Stimulated activated CD8-positive, alpha-beta memory T cell treated with anti-CD3 and anti-CD28 coated beads, Interleukin-4, amount 100 ng/mL, for 48 hours (primary cell): ENCODE data around the gene METTL27.
"Not testable (repeated sequence)": the region's sequence is repeated elsewhere in the genome, so short reads cannot be mapped to it uniquely, and the experiment has no call there.

ENCODE experiments used
- DNase-seq: peaks from one replicate; pipeline ENCODE4 v3.0.0-alpha.2; 2020

METTL27 gene

GRCh38 chr7:73838642-73839041, 3.7 kb downstream of the METTL27 start:
- no peak for DNase-seq

GRCh38 chr7:73837167-73837566, 5.1 kb downstream of the METTL27 start:
- DNase-seq: not testable (repeated sequence)

- DNase-seq: no peak
These were observed 7.6 kb downstream of the METTL27 start for GRCh38 chr7:73834626-73835191.

- no peak for DNase-seq
These were observed 8.9 kb downstream of the METTL27 start for GRCh38 chr7:73833251-73833919.

- DNase-seq: no peak
These were observed 9.5 kb downstream of the METTL27 start for GRCh38 chr7:73832806-73833205.

GRCh38 chr7:73831834-73832651, 10.3 kb downstream of the METTL27 start:
- no peak for DNase-seq

GRCh38 chr7:73831584-73831833, 10.8 kb downstream of the METTL27 start:
- no peak for DNase-seq

GRCh38 chr7:73830681-73831583, 11.4 kb downstream of the METTL27 start, which contains the start of gene CLDN4:
CLDN4 (plus strand) TSS chr7:73830996; CDS start chr7:73831202, 206 bp downstream.
- DNase-seq: no peak

GRCh38 chr7:73829921-73830680, 12.2 kb downstream of the METTL27 start:
- no peak for DNase-seq

- DNase-seq: no peak
These were observed 12.8 kb downstream of the METTL27 start for GRCh38 chr7:73829505-73829904.

- no peak for DNase-seq
These were observed 13.3 kb downstream of the METTL27 start for GRCh38 chr7:73828972-73829371.

- DNase-seq: no peak
These were observed 14.1 kb downstream of the METTL27 start for GRCh38 chr7:73828107-73828803.

- DNase-seq: no peak
These were observed 14.7 kb downstream of the METTL27 start for GRCh38 chr7:73827567-73828106.

- DNase-seq: no peak
These were observed 17.3 kb downstream of the METTL27 start for GRCh38 chr7:73824986-73825385.

GRCh38 chr7:73823873-73824592, 18.3 kb downstream of the METTL27 start:
- DNase-seq: no peak

- no peak for DNase-seq
These were observed 19.1 kb downstream of the METTL27 start for GRCh38 chr7:73823257-73823656.

- no peak for DNase-seq
These were observed 19.8 kb downstream of the METTL27 start for GRCh38 chr7:73822319-73823173.

GRCh38 chr7:73821597-73822285, 20.6 kb downstream of the METTL27 start:
- not testable (repeated sequence) for DNase-seq

GRCh38 chr7:73820013-73820412, 22.3 kb downstream of the METTL27 start:
- no peak for DNase-seq
